Measurements from ENCODE around the gene NRXN3. TPM values are rescaled to one million over a fixed set of nuclear protein-coding genes. Genes with fewer than 3 reads are reported as not detected.

NRXN3 gene
- polyA plus RNA-seq, 1 experiment = 1.1 TPM

DNA sequence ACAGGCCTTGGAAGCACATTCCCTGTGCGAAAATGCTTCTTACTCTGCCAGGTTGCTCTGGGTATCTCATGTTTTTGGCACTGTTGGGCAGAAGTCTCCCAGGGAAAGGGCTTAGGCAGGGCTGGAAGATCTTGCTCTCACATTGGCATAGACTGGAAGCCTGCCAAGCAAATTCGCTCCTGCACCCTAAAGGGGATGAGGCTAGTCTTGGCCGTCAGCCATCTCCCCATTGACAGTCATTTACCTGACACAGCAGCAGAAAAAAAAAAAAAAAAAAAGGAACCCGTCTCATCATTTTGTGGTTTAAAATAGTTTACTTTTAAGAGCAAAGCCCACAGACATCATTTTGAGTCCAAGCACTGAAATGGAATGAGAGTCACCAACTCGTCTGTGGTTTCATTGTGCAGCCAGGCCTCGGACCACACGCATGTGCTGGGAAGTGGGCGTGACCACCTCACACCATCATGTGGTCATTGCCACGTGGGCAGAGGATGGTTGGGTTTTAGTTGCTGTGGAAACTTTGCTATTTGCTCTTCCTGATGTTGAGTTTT, 84.8 kb downstream of the NRXN3 start:
- Histone ChIP-seq H3K4me3 (ENCODE audit: low read depth, low read length) (no peak overlapping the region), H3K27me3 (ENCODE audit: control insufficient read depth, insufficient read depth, low read length) (no peaks in the 10 kb centered on the region), H3K27ac (ENCODE audit: low read depth, low read length) (no peak overlapping the region), H3K9me3 (ENCODE audit: control insufficient read depth, insufficient read depth, low read length) (peaks cover 23% of the 10 kb centered on the region)
- CTCF ChIA-PET = no interaction called here
- POLR2A ChIA-PET = no interaction called here
- TF ChIP-seq, protein P1, sequence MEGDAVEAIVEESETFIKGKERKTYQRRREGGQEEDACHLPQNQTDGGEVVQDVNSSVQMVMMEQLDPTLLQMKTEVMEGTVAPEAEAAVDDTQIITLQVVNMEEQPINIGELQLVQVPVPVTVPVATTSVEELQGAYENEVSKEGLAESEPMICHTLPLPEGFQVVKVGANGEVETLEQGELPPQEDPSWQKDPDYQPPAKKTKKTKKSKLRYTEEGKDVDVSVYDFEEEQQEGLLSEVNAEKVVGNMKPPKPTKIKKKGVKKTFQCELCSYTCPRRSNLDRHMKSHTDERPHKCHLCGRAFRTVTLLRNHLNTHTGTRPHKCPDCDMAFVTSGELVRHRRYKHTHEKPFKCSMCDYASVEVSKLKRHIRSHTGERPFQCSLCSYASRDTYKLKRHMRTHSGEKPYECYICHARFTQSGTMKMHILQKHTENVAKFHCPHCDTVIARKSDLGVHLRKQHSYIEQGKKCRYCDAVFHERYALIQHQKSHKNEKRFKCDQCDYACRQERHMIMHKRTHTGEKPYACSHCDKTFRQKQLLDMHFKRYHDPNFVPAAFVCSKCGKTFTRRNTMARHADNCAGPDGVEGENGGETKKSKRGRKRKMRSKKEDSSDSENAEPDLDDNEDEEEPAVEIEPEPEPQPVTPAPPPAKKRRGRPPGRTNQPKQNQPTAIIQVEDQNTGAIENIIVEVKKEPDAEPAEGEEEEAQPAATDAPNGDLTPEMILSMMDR (IDR thresholded peaks at IDR 0.05; ENCODE audit: low read depth, low read length) = no peak
- DNase-seq (ENCODE audit: low read depth, low spot score) = no peak

DNA sequence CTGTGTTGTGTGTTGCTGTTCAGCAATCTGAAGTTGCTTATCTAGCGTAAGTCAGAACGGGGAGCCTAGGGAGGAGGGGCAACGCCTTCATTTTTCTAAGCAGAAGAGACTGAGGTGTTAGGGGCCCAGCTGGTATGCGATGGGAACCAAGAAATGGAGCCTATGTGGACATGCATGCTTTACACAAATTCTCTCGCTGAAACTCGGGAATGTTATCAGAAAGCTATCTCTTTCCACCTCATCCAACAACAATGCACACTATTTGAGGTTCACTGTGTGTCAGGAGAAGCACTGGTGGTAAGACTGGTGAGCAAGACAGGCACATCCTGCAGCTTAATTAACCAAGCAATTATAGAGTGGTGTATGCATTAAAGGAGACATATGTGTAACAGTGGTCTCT, 89.7 kb downstream of the NRXN3 start:
- ChIA-PET CTCF (no interaction called here), POLR2A (no interaction called here)
- no peak for DNase-seq (ENCODE audit: low read depth, low spot score)
- Histone ChIP-seq H3K27ac (ENCODE audit: low read depth, low read length) (no peak overlapping the region), H3K9me3 (ENCODE audit: control insufficient read depth, insufficient read depth, low read length) (peaks cover 15% of the 10 kb centered on the region), H3K27me3 (ENCODE audit: control insufficient read depth, insufficient read depth, low read length) (no peaks in the 10 kb centered on the region), H3K4me3 (ENCODE audit: low read depth, low read length) (no peak overlapping the region)
- TF ChIP-seq, protein P1 (IDR thresholded peaks at IDR 0.05; ENCODE audit: low read depth, low read length) = no peak

DNA sequence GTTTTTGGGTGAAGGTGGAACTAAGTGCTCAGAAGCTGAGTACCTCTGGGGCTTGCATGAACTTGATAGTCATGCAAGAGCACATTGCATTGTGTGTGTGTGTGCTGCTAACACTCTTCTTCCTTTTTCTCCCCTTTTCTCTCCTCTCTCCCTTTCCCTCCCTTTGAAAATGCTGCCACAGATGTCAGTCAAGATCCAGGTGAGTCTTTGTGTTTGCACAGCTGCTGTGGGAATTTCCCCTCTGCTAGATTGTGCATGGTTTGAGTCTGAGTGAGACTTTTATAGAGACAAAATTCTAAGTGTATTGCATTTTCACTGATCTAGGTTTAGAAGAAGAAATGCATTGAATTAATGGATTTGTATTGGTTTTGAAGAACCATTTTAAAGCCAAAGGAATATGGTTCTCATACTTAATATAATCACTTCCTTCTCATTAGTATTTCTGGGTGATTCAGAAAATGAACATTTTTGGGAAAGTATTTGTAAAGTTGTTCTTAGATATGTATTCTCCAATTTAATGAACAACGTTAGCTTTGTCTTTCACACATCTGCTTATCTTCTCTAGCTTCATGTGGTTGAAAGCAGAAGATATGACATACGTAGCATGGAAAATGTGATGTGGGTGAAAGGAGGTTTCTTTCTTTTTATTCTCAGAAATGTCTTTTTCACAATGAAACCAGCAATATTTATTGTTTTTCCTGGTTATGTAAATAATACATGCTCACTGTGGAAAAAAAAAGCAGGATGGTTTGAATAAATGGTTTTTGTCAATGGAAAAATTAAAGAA, 108.5 kb downstream of the NRXN3 start:
- no peak overlapping the region for H3K27ac ChIP-seq (ENCODE audit: low read depth, low read length)
- H3K27me3 ChIP-seq (ENCODE audit: control insufficient read depth, insufficient read depth, low read length) = no peaks in the 10 kb centered on the region
- peaks cover 40% of the 10 kb centered on the region for H3K9me3 ChIP-seq (ENCODE audit: control insufficient read depth, insufficient read depth, low read length)
- TF ChIP-seq, protein P1 (IDR thresholded peaks at IDR 0.05; ENCODE audit: low read depth, low read length) = no peak
- ChIA-PET POLR2A (no interaction called here), CTCF (no interaction called here)
- no peak overlapping the region for H3K4me3 ChIP-seq (ENCODE audit: low read depth, low read length)
- DNase-seq (ENCODE audit: low read depth, low spot score) = no peak

DNA sequence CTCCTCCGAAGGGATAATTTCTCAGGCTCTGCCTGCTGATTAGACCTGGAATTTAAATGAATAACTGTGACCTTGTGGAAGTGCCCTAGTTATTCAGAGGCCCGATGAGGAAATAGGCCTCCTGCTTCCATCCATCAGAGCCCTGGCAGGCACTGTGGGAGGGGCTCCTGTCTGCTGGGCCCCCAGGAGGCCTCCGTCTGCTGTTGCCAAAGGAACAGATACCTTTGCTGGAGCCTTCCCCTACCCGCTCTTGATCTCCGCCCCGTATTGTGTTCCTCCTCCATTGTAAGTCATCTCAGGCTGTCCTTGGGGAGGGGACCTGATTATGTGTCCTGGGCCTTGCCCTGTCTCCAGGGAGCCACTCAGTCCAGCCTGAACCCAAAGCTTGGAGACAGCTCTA, 112.3 kb downstream of the NRXN3 start:
- Histone ChIP-seq H3K4me3 (ENCODE audit: low read depth, low read length) (no peak overlapping the region), H3K27me3 (ENCODE audit: control insufficient read depth, insufficient read depth, low read length) (no peaks in the 10 kb centered on the region), H3K27ac (ENCODE audit: low read depth, low read length) (no peak overlapping the region), H3K9me3 (ENCODE audit: control insufficient read depth, insufficient read depth, low read length) (peaks cover 42% of the 10 kb centered on the region)
- DNase-seq (ENCODE audit: low read depth, low spot score) = no peak
- ChIA-PET POLR2A (no interaction called here), CTCF (no interaction called here)
- TF ChIP-seq, protein P1 (IDR thresholded peaks at IDR 0.05; ENCODE audit: low read depth, low read length) = no peak

DNA sequence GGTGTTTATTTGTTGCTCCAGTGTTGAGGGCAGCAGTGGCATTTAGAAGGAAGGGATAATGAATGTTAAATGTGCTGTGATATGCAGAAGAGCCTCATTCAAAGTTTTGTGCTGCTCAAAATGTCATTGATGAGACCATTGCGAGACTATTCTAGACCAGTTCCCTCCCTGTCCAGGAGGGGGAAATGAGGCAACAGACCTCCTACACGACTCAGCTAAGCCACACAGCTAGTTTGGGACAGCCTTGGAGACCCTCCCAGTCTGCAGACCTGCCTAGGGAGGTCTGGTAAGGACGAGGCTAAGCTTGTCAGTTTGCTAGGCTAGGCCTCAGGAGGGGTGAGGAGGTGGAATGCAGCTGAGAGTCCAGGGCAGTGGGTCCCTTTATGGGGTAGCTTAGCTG, 116.0 kb downstream of the NRXN3 start:
- ChIA-PET CTCF (no interaction called here), POLR2A (no interaction called here)
- no peaks in the 10 kb centered on the region for H3K27me3 ChIP-seq (ENCODE audit: control insufficient read depth, insufficient read depth, low read length)
- DNase-seq (ENCODE audit: low read depth, low spot score) = no peak
- TF ChIP-seq, protein P1 (IDR thresholded peaks at IDR 0.05; ENCODE audit: low read depth, low read length) = no peak
- peaks cover 40% of the 10 kb centered on the region for H3K9me3 ChIP-seq (ENCODE audit: control insufficient read depth, insufficient read depth, low read length)
- no peak overlapping the region for H3K4me3 ChIP-seq (ENCODE audit: low read depth, low read length)
- H3K27ac ChIP-seq (ENCODE audit: low read depth, low read length) = no peak overlapping the region

Data from AG04450 (cell line).